ENCODE measurements around the gene APBB1. TPM values are rescaled to one million over a fixed set of nuclear protein-coding genes. Genes with fewer than 3 reads are reported as not detected.

The APBB1 gene
- total and polyA plus RNA-seq, 2 of the 4 experiments (the other 2 are of a cell fraction) = 39.4 to 44.1 TPM

DNA sequence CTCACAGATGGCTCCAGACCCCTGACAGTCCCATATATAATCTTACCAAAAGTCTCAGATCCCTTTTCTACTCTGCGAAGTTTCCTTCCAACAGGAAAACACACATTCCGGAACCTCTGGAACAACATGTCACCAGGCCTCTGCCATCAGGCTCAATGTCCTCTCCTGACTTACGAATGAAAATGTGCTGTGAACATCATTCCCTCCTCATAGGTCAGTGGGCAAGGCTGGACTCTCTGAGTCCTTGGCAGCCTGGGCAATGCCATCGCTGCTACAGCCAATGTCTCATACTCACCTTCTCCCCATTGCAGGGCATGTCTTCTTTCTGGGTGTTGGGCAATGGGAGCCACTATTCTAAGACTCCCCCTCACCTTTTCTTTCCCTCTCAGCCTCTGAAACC is 23.5 kb upstream of the APBB1 start:
- Histone ChIP-seq H2AK9ac (replicated peaks; ENCODE audit: low read depth, low read length, poor library complexity) (no peak overlapping the region), H3K9ac (ENCODE audit: low read depth, low read length) (no peak overlapping the region), H4K20me1 (ENCODE audit: insufficient read depth, low read length) (no peaks in the 10 kb centered on the region), H4K8ac (ENCODE audit: low read depth in 2 of 2, low read length in 2 of 2) (no peak overlapping the region), H4K91ac (ENCODE audit: insufficient read depth, low read depth, low read length) (no peak overlapping the region), H3K27me3 (ENCODE audit: control insufficient read depth, insufficient read depth, low read length) (no peaks in the 10 kb centered on the region), H2BK15ac (ENCODE audit: low read depth, low read length) (no peak overlapping the region), H3K79me1 (ENCODE audit: low read depth in 1 of 2, low read length in 2 of 2) (no peaks in the 10 kb centered on the region), H3K4me2 (ENCODE audit: low read depth, low read length) (no peak overlapping the region), H2BK20ac (ENCODE audit: low read depth, low read length) (no peak overlapping the region), H4K5ac (ENCODE audit: low read depth, low read length) (no peak overlapping the region), H3K9me1 (ENCODE audit: insufficient read depth, low read length) (no peaks in the 10 kb centered on the region), H2BK5ac (ENCODE audit: low read depth, low read length, poor library complexity, severe bottlenecking) (no peak overlapping the region), H2AK5ac (ENCODE audit: low read depth, low read length) (no peak overlapping the region), H2AFZ (replicated peaks; ENCODE audit: low read length, poor library complexity) (no peak overlapping the region), H3K4ac (ENCODE audit: low read depth, low read length) (no peak overlapping the region), H3K14ac (replicated peaks; ENCODE audit: low read depth, low read length) (no peak overlapping the region), H3K36me3 (ENCODE audit: control insufficient read depth, insufficient read depth, low read length) (peaks cover 2% of the 10 kb centered on the region; the same call in 1 of the 2 replicates), H3K27ac (ENCODE audit: insufficient read depth, low read length) (no peak overlapping the region), H3K9me3 (ENCODE audit: control insufficient read depth, insufficient read depth, low read length) (no peaks in the 10 kb centered on the region), H3K4me1 (ENCODE audit: control insufficient read depth, insufficient read depth, low read length) (no peaks in the 10 kb centered on the region), H3K56ac (ENCODE audit: extremely low read depth, insufficient read depth, low read length) (no peak overlapping the region), H3K18ac (ENCODE audit: low read depth, low read length) (no peak overlapping the region), H3K4me3 (ENCODE audit: insufficient read depth, low read depth, low read length) (no peak overlapping the region), H2BK120ac (ENCODE audit: low read depth, low read length) (no peak overlapping the region), H3K23ac (ENCODE audit: low read depth, low read length) (no peak overlapping the region)
- dilution Hi-C loops (cut with HindIII; ENCODE audit: low sequenced_read_pairs, unreplicated experiment) = no loop called here
- in situ Hi-C loops (cut with MboI; ENCODE audit: low sequenced_read_pairs) = loop anchor here (5.0 kb wide), 1 partner anchor 60 kb away; no protein-coding TSS in a partner anchor
- no TSS peak for BruUV-seq (replicated peaks)
- DNase-seq (no peak), ATAC-seq (ENCODE audit: low read depth) (no peak)
- WGBS, 2 experiments (ENCODE audit: extremely low coverage in 2 of 2, insufficient read length in 1 of 2) = 85% methylated on average over 3 of the region's 4 CpGs; no CpG with 5 or more reads in 1 of the 2 experiments
- CTCF ChIA-PET = interaction anchor here (0.7 to 6.7 kb wide), 2 partner anchors 25 to 63 kb away, joined by 3 to 107 read pairs; no protein-coding TSS in a partner anchor
- POLR2A ChIA-PET (ENCODE audit: unreplicated experiment) = no interaction called here
- TF ChIP-seq RFX5 (IDR thresholded peaks at IDR 0.05; ENCODE audit: low read depth, low read length) (no peak), FOS (IDR thresholded peaks at IDR 0.05; ENCODE audit: low read depth, low read length) (no peak), BHLHE40 (IDR thresholded peaks at IDR 0.05; ENCODE audit: low read depth, low read length) (no peak), MAZ (IDR thresholded peaks at IDR 0.05; ENCODE audit: borderline replicate concordance, low read depth, low read length) (no peak), CHD1 (IDR thresholded peaks at IDR 0.05; ENCODE audit: low read depth, low read length) (no peak)
- TF ChIP-seq, protein P1, sequence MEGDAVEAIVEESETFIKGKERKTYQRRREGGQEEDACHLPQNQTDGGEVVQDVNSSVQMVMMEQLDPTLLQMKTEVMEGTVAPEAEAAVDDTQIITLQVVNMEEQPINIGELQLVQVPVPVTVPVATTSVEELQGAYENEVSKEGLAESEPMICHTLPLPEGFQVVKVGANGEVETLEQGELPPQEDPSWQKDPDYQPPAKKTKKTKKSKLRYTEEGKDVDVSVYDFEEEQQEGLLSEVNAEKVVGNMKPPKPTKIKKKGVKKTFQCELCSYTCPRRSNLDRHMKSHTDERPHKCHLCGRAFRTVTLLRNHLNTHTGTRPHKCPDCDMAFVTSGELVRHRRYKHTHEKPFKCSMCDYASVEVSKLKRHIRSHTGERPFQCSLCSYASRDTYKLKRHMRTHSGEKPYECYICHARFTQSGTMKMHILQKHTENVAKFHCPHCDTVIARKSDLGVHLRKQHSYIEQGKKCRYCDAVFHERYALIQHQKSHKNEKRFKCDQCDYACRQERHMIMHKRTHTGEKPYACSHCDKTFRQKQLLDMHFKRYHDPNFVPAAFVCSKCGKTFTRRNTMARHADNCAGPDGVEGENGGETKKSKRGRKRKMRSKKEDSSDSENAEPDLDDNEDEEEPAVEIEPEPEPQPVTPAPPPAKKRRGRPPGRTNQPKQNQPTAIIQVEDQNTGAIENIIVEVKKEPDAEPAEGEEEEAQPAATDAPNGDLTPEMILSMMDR (conservative IDR thresholded peaks at IDR 0.05; ENCODE audit: low read depth, low read length) = no peak
- TF ChIP-seq, protein P2, sequence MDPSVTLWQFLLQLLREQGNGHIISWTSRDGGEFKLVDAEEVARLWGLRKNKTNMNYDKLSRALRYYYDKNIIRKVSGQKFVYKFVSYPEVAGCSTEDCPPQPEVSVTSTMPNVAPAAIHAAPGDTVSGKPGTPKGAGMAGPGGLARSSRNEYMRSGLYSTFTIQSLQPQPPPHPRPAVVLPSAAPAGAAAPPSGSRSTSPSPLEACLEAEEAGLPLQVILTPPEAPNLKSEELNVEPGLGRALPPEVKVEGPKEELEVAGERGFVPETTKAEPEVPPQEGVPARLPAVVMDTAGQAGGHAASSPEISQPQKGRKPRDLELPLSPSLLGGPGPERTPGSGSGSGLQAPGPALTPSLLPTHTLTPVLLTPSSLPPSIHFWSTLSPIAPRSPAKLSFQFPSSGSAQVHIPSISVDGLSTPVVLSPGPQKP (IDR thresholded peaks at IDR 0.05; ENCODE audit: borderline replicate concordance, low read depth, low read length) = no peak
- intact Hi-C loops (cut with micrococcal nuclease) = no loop called here
